SK-N-SH treated with all-trans-retinoic acid at 6 μM for 48 hours (cell line): ENCODE results near the gene SLC33A1.

Experiments used
- ATAC-seq: fragments of 200-7000 bp; cut with Tn5 transposase; 3 replicates; pipeline ENCODE4 v1.9.1; 2020; ENCODE audit warnings: mild to moderate bottlenecking, moderate library complexity
- ARNTL ChIP-seq: fragments of 450-650 bp; formaldehyde crosslinking; IDR thresholded peaks from 2 replicates; pipeline ENCODE4 v1.5.0; 2020; ENCODE audit warnings: low read depth, mild to moderate bottlenecking, moderate library complexity, borderline replicate concordance
- CSDC2 ChIP-seq: fragments of 250-450 bp; sonication (Bioruptor Pico); IDR thresholded peaks from 2 replicates; pipeline ENCODE4 v1.5.0; 2020; ENCODE audit warnings: mild to moderate bottlenecking, moderate library complexity
- ESRRG ChIP-seq: fragments of 250-450 bp; sonication (Bioruptor Pico); IDR thresholded peaks from 2 replicates; pipeline ENCODE4 v1.6.1; 2021; ENCODE audit warnings: mild to moderate bottlenecking
- ISL1 ChIP-seq: fragments of 250-450 bp; sonication (Bioruptor Pico); IDR thresholded peaks from 2 replicates; pipeline ENCODE4 v2.1.2; 2022; ENCODE audit warnings: mild to moderate bottlenecking, moderate library complexity
- PATZ1 ChIP-seq: fragments of 250-450 bp; sonication (Bioruptor Pico); IDR thresholded peaks from 2 replicates; pipeline ENCODE4 v1.8.0; 2020; ENCODE audit warnings: mild to moderate bottlenecking, moderate library complexity, borderline replicate concordance
- PPARA ChIP-seq: fragments of 250-450 bp; sonication (Bioruptor Pico); IDR thresholded peaks from 2 replicates; pipeline ENCODE4 v1.5.0; 2020; ENCODE audit warnings: mild to moderate bottlenecking, borderline replicate concordance
- RARB ChIP-seq: fragments of 250-450 bp; sonication (Bioruptor Pico); IDR thresholded peaks from 2 replicates; pipeline ENCODE4 v1.8.0; 2021; ENCODE audit warnings: mild to moderate bottlenecking, moderate library complexity
- SNAI2 ChIP-seq: fragments of 250-450 bp; sonication (Bioruptor Pico); IDR thresholded peaks from 2 replicates; pipeline ENCODE4 v1.5.0; 2020; ENCODE audit warnings: mild to moderate bottlenecking, moderate library complexity
- TCF4 ChIP-seq: fragments of 250-450 bp; sonication (Bioruptor Pico); IDR thresholded peaks from 2 replicates; pipeline ENCODE4 v1.8.0; 2021; ENCODE audit warnings: mild to moderate bottlenecking, moderate library complexity, borderline replicate concordance
- TOX ChIP-seq: fragments of 250-450 bp; sonication (Bioruptor Pico); IDR thresholded peaks from 2 replicates; pipeline ENCODE4 v1.8.0; 2021; ENCODE audit warnings: mild to moderate bottlenecking, moderate library complexity, borderline replicate concordance
- ZC3H10 ChIP-seq: fragments of 250-450 bp; sonication (Bioruptor Pico); IDR thresholded peaks from 2 replicates; pipeline ENCODE4 v1.5.1; 2021; ENCODE audit warnings: mild to moderate bottlenecking, moderate library complexity
- ZFP30 ChIP-seq: fragments of 450-650 bp; formaldehyde crosslinking; IDR thresholded peaks from 2 replicates; pipeline ENCODE4 v1.5.0; 2022; ENCODE audit warnings: mild to moderate bottlenecking, moderate library complexity
- ZNF565 ChIP-seq: fragments of 450-650 bp; formaldehyde crosslinking; conservative IDR thresholded peaks from 2 replicates; pipeline ENCODE4 v1.5.0; 2020; ENCODE audit warnings: low read depth, mild to moderate bottlenecking, moderate library complexity
- ZNF70 ChIP-seq: fragments of 450-650 bp; formaldehyde crosslinking; IDR thresholded peaks from 2 replicates; pipeline ENCODE4 v1.5.0; 2020; ENCODE audit warnings: mild to moderate bottlenecking, moderate library complexity
- ZNF8 ChIP-seq: fragments of 450-650 bp; formaldehyde crosslinking; IDR thresholded peaks from 2 replicates; pipeline ENCODE4 v1.5.0; 2020; ENCODE audit warnings: mild to moderate bottlenecking, moderate library complexity
- TF ChIP-seq, protein P1 (sequence below): fragments of 250-450 bp; sonication (Bioruptor Pico); IDR thresholded peaks from 2 replicates; pipeline ENCODE4 v1.5.1; 2020; ENCODE audit warnings: low read depth, mild to moderate bottlenecking, moderate library complexity
- TF ChIP-seq, protein P2 (sequence below): fragments of 250-450 bp; sonication (Bioruptor Pico); IDR thresholded peaks from 2 replicates; pipeline ENCODE4 v1.8.0; 2021; ENCODE audit warnings: low read depth, mild to moderate bottlenecking, moderate library complexity, borderline replicate concordance

Gene SLC33A1

DNA sequence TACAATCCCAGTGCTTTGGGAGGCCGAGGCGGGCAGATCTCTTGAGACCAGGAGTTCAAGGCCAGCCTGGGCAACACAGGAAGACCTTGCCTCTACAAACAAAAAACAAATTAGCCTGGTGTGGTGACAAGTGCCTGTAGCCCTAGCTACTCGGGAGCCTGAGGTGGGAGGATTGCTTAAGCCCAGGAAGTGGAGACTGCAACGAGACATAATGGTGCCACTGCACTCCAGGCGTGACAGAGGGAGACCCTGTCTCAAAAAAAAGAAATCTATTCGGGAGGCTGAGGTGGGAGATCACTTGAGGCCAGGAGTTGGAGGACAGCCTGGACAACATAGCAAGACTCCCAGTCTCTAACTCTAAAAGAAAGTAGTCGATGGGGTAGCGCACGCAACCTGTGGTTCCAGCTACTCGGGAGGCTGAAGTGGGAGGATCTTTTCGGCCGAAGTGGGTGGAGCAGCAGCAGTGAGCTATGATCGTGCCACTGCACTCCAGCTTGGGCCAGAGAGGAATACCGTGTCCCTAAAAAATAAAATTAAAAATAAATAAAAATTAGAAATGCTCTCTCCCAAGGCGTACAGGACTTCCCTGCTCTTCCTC lies 48.9 kb downstream of the SLC33A1 start:
- ATAC-seq: peak; percentile 79
- TF ChIP-seq ZNF8 (CRISPR knock-in tag) (no peak), ZC3H10 (no peak), PATZ1 (CRISPR knock-in tag) (no peak), ISL1 (CRISPR knock-in tag) (no peak), CSDC2 (CRISPR knock-in tag) (no peak), RARB (CRISPR knock-in tag) (no peak), ARNTL (no peak)
- TF ChIP-seq, protein P1, sequence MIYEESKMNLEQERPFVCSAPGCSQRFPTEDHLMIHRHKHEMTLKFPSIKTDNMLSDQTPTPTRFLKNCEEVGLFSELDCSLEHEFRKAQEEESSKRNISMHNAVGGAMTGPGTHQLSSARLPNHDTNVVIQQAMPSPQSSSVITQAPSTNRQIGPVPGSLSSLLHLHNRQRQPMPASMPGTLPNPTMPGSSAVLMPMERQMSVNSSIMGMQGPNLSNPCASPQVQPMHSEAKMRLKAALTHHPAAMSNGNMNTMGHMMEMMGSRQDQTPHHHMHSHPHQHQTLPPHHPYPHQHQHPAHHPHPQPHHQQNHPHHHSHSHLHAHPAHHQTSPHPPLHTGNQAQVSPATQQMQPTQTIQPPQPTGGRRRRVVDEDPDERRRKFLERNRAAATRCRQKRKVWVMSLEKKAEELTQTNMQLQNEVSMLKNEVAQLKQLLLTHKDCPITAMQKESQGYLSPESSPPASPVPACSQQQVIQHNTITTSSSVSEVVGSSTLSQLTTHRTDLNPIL (CRISPR knock-in tag): no peak
- TF ChIP-seq, protein P2, sequence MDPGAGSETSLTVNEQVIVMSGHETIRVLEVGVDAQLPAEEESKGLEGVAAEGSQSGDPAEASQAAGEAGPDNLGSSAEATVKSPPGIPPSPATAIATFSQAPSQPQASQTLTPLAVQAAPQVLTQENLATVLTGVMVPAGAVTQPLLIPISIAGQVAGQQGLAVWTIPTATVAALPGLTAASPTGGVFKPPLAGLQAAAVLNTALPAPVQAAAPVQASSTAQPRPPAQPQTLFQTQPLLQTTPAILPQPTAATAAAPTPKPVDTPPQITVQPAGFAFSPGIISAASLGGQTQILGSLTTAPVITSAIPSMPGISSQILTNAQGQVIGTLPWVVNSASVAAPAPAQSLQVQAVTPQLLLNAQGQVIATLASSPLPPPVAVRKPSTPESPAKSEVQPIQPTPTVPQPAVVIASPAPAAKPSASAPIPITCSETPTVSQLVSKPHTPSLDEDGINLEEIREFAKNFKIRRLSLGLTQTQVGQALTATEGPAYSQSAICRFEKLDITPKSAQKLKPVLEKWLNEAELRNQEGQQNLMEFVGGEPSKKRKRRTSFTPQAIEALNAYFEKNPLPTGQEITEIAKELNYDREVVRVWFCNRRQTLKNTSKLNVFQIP (CRISPR knock-in tag): no peak

GRCh38 chr3:155804323-155804722 lies 49.9 kb downstream of the SLC33A1 start:
- TF ChIP-seq ZNF70 (CRISPR knock-in tag) (no peak), SNAI2 (CRISPR knock-in tag) (no peak), PATZ1 (CRISPR knock-in tag) (no peak), ZFP30 (no peak), PPARA (CRISPR knock-in tag) (no peak), TOX (CRISPR knock-in tag) (no peak), ZNF8 (CRISPR knock-in tag) (no peak), CSDC2 (CRISPR knock-in tag) (no peak)
- TF ChIP-seq, all 23 proteins: peak for 0
- no peak for ATAC-seq

GRCh38 chr3:155792532-155792931 lies 61.7 kb downstream of the SLC33A1 start:
- peak; percentile 76 for TF ChIP-seq ZFP30
- no peak for TF ChIP-seq RARB (CRISPR knock-in tag)
- no peak for TF ChIP-seq ZNF565 (CRISPR knock-in tag)
- ATAC-seq: no peak

GRCh38 chr3:155791190-155791589 lies 63.0 kb downstream of the SLC33A1 start:
- ATAC-seq: no peak

More at GRCh38 chr3:155791190-155791589, 63.0 kb downstream of the SLC33A1 start:
- no peak for TF ChIP-seq CSDC2 (CRISPR knock-in tag)
- TF ChIP-seq ISL1 (CRISPR knock-in tag): no peak
- no peak for TF ChIP-seq ZNF8 (CRISPR knock-in tag)
- TF ChIP-seq SNAI2 (CRISPR knock-in tag): no peak
- TF ChIP-seq TCF4: no peak
- no peak for TF ChIP-seq ZC3H10
- no peak for TF ChIP-seq ESRRG (CRISPR knock-in tag)
- TF ChIP-seq PATZ1 (CRISPR knock-in tag): no peak
- TF ChIP-seq RARB (CRISPR knock-in tag): no peak
